Hematopoietic multipotent progenitor cell treated with erythropoietin and hydrocortisone succinate and interleukin-3 and kit ligand, for 8 days (in vitro differentiated cells): ENCODE data around the gene UVRAG.
A peak's percentile ranks its signal among the peaks of the same experiment; 100 is the strongest.

Source experiments
- DNase-seq: peaks from one replicate; pipeline ENCODE4 v3.0.0-alpha.2; 2015

Gene UVRAG

DNA sequence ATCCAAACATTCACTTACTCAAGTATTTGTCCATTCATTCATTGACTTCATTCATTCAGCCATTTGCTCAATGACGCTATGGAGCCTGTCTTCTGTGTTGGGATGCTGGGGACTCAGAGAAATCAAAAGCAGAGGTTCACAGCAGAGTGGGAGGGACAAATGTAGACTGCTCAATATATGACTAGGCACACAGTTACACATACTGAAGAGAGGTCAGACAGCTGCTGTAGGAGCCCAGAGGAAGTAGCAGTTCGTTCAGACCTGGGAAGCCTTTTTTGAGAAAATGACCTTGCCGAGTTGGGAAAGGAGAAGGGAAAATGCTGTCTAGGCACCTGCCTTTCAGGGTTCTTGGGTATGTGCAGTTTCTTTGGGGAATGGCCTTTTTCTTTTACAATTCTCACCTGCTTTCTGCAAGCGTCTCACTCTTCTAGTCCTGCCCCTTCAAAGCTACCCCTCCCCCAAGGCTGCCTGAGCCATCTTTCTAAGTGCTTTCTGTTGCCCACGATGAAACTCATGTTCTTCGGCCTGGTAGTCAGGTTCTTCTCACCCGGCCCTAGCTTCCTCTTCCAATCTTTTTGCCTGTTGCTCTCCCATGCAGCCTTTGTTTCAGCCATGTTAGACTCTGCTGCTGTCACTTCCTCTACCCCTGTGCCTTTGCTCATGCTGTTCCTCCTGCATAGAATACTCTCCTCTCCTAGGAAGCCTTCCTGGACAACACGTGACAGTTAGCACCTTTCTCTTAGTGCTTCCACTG is 4.2 kb upstream of the UVRAG start:
- no peak for DNase-seq

DNA sequence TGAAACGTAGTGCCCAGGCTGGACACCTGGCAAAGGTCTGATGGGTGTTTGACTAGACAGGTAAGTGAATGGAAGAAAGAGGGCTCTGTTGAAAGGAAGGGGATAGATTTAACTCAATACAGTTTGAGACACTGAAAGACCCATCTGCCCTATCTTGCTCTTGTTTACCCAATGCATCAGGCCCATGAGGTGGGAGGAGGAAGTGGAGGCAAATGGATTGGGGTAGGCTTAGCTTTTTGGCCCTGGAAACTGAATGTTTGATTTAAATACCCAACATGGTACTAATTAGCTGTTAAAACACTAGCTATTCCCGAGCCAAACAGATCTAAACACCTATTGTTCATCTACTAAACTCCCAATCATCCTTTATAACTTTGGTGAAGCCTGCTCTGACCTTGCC is 3.5 kb upstream of the UVRAG start:
- no peak for DNase-seq

- DNase-seq: no peak
Observed at GRCh38 chr11:75812542-75813040, 2.4 kb upstream of the UVRAG start.

- DNase-seq: no peak
Observed at GRCh38 chr11:75813124-75813523, 1.9 kb upstream of the UVRAG start.

DNA sequence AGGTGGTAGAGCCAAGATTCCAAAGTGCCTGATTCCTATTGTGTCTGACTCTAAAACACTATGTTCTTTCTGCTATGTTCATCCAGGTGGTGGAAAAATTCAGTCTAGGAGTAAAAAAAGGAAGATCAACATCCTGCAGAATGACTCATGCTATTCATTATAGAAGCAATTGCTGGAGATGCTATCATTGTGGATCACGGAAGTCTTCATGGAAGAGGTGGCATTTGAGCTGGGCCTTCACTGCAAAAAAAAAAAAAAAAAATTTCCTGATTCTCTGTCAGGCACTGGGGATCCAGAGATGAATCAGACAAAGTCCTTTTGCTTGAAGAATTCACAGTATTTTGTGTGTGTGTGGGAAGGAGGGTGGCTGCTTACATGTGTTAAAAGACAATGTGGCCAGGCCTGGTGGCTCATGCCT is 1.4 kb upstream of the UVRAG start:
- DNase-seq: no peak

- no peak for DNase-seq
Observed at GRCh38 chr11:75814363-75814676, 690 bp upstream of the UVRAG start.

- DNase-seq: peak; percentile 29
Observed at GRCh38 chr11:75815345-75816168, 547 bp downstream of the UVRAG start.

GRCh38 chr11:75816561-75817239 is 1.7 kb downstream of the UVRAG start:
- DNase-seq: peak; percentile 60

DNA sequence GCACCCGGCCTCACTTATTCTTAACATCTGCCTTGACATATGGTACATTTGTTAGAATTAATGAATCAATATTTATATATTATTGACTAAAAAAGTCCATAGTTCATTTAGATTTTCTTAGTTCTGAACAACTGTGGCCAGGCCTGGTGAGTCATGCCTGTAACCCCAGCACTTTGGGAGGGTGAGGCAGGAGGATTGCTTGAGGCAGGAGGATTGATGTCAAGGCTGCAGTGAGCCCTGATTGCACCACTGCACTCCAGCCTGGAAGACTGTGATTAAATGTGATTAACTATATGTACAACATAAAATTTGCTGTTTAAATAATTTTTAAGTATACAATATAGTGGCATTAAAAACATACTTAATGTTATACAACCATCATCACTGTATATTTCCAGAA is 5.6 kb downstream of the UVRAG start:
- no peak for DNase-seq

- DNase-seq: no peak
Observed at GRCh38 chr11:75821202-75821601, 6.2 kb downstream of the UVRAG start.

DNA sequence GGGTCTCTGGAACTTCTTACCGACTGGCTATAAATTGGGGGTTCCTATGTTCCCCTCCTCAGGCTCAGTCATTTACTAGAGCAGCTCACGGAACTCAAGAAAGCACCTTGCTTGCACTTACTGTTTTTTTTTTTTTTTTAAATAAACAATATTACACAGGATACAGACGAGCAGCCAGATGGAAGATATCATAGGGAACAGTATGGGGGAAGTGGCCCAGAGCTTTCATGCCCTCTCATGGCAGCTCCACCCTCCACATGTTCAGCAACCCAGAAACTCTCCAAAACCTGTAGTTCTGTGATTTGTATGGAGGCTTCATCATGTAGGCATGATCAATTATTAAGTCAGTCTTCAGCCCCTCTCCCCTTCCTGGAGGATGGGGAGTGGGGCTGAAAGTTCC is 7.5 kb downstream of the UVRAG start:
- no peak for DNase-seq

- no peak for DNase-seq
Observed at GRCh38 chr11:75823415-75823814, 8.4 kb downstream of the UVRAG start.

DNA sequence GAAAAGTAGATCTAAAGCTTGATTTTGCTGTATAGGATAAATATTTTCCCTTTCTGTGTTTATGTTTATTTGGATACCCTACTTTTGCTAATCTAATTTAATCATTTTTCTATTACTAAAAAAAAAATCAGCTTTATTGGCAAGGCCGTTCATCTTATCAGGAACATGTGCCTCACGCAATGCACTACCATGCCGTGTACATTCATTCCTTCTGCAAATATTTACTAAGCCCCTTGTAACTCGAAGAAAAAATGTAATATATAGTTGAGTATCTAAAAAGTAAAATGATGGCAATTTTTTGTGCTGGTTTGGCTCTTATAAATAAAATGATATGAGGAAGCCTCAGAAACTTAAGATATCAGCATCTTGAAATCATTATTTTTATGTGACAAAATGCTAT is 8.9 kb downstream of the UVRAG start:
- no peak for DNase-seq

GRCh38 chr11:75826461-75827230 is 11.6 kb downstream of the UVRAG start:
- no peak for DNase-seq

- no peak for DNase-seq
Observed at GRCh38 chr11:75827562-75827961, 12.6 kb downstream of the UVRAG start.

- no peak for DNase-seq
Observed at GRCh38 chr11:75831915-75832502, 17.0 kb downstream of the UVRAG start.

DNA sequence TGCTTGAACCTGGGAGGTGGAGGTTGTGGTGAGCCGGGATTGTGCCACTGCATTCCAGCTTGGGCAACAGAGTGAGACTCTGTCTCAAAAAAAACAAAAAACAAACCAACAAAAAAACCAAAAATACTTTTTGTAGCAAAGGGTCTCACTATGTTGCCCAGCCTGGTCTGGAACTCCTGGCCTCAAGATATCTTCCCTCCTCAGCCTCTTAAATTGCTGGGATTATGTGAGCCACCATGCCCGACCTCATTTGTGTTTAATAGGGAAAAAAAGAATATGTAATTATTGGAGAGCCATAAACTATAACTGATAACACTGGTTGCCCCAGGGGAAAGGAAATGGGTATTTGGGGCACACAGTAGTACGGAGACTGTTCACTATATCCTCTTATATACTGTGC is 19.7 kb downstream of the UVRAG start:
- DNase-seq: no peak

DNA sequence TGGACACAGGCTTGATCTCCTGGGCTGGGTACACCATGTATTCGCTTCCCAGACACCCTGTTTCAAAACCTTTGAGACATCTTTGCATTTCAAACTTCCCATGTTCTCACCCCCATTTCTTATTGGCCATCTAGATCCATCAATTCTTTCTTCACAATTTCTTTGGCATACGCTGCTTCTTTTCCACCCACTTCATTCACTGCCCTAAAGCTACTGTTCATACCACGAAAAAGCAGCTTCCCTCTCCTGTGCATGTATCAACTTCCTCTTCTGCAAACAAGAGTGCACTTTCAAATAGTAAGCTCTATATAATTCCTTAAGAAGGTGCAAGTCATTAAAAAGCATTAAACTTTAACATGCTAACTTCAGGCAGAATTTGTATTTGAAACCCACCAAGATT is 21.4 kb downstream of the UVRAG start:
- DNase-seq: no peak

GRCh38 chr11:75839851-75840250 is 24.8 kb downstream of the UVRAG start:
- no peak for DNase-seq

DNA sequence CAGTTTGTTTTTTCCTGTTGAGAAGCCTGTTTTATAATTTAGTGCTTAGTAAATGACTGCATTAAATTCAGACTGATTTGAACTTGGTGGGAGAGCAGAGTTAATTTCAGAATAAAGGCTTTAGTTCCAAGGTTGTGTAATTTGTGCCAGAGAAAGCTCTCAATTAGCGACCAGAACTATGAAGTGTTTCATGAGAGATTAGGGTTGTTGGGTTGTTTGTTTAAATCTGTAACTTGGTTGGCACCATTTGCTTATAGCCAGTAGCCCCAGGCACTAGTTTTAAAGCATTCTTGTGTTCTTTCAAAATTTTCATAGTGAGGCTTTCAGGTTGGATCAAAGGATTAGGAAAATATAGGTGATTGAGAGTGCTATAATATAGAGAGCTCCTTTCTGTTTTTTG is 25.5 kb downstream of the UVRAG start:
- no peak for DNase-seq

DNA sequence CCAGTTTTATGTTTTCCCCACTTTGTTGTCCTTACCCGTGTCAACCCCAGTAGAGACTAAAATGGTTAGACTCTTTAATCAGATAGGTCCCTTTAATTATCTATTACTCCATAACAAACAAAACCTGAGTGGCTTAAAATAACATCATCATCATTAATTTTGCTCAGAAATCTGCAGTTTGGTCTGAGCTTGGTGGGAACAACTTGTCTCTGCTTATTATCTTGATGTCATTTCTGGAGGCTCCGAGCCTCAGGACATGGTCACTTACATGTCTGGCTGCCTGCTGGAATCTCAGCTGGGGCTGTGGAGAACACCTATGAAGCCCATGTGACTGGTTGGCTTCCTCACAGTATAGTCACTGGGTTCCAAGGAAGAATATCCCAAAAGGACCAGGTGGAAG is 26.7 kb downstream of the UVRAG start:
- DNase-seq: no peak

DNA sequence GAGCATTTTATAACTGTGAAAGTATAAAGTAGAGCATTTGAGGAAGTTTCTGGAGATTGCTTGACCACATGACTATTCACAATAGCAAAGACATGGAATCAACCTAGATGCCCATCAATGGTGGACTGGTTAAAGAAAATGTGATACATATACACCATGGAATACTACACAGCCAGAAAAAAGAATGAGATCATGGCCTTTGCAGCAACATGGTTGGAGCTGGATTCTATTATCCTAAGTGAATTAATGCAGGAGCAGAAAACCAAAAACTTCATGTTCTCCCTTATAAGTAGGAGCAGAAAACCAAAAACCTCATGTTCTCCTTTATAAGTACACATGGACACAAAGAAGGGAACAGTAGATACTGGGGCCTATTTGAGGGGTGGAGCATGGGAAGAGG is 30.3 kb downstream of the UVRAG start:
- no peak for DNase-seq

- DNase-seq: no peak
Observed at GRCh38 chr11:75849894-75850293, 34.9 kb downstream of the UVRAG start.
